GM19468 (cell line): ENCODE measurements around the gene ALPL.

Source experiments
- ATAC-seq: cut with Tn5 transposase; IDR thresholded peaks from one replicate; pipeline ENCODE4 v1.9.1; 2021; ENCODE audit warnings: mild to moderate bottlenecking, moderate library complexity, moderate number of reproducible peaks; ENCODE audit not compliant: unreplicated experiment; ENCODE audit errors: extremely low read depth

Gene ALPL

GRCh38 chr1:21573475-21573874 is 64.3 kb downstream of the ALPL start:
- no peak for ATAC-seq

GRCh38 chr1:21573971-21574465 is 64.8 kb downstream of the ALPL start:
- no peak for ATAC-seq

GRCh38 chr1:21574466-21575151 is 65.4 kb downstream of the ALPL start:
- ATAC-seq = no peak

GRCh38 chr1:21575351-21575942 is 66.2 kb downstream of the ALPL start:
- ATAC-seq = no peak

GRCh38 chr1:21576031-21576797 is 67.0 kb downstream of the ALPL start:
- ATAC-seq = no peak

GRCh38 chr1:21576798-21577187 is 67.6 kb downstream of the ALPL start:
- no peak for ATAC-seq

GRCh38 chr1:21577324-21577723 is 68.1 kb downstream of the ALPL start:
- ATAC-seq = no peak

- no peak for ATAC-seq
These were observed 68.7 kb downstream of the ALPL start for GRCh38 chr1:21577933-21578332.

GRCh38 chr1:21579791-21580190 is 70.6 kb downstream of the ALPL start:
- ATAC-seq = no peak

- ATAC-seq = no peak
These were observed 74.9 kb downstream of the ALPL start for GRCh38 chr1:21584096-21584495.

- no peak for ATAC-seq
These were observed 75.8 kb downstream of the ALPL start for GRCh38 chr1:21585037-21585436.

- no peak for ATAC-seq
These were observed 77.0 kb downstream of the ALPL start for GRCh38 chr1:21586222-21586621.

GRCh38 chr1:21586846-21587601 is 77.8 kb downstream of the ALPL start:
- ATAC-seq = no peak

GRCh38 chr1:21587602-21587953 is 78.4 kb downstream of the ALPL start:
- no peak for ATAC-seq

- no peak for ATAC-seq
These were observed 80.4 kb downstream of the ALPL start for GRCh38 chr1:21589618-21590017.

GRCh38 chr1:21590126-21590880 is 81.1 kb downstream of the ALPL start:
- no peak for ATAC-seq

GRCh38 chr1:21590934-21591333 is 81.7 kb downstream of the ALPL start:
- ATAC-seq = no peak

- ATAC-seq = no peak
These were observed 83.1 kb downstream of the ALPL start for GRCh38 chr1:21592086-21592865.

- ATAC-seq = no peak
These were observed 84.0 kb downstream of the ALPL start for GRCh38 chr1:21593231-21593630.
